HG03095 (cell line): ENCODE results near the gene PI4KB.

Source experiments
- ATAC-seq: cut with Tn5 transposase; IDR thresholded peaks from one replicate; pipeline ENCODE4 v1.9.1; 2021; ENCODE audit warnings: moderate library complexity; ENCODE audit not compliant: unreplicated experiment

PI4KB gene

DNA sequence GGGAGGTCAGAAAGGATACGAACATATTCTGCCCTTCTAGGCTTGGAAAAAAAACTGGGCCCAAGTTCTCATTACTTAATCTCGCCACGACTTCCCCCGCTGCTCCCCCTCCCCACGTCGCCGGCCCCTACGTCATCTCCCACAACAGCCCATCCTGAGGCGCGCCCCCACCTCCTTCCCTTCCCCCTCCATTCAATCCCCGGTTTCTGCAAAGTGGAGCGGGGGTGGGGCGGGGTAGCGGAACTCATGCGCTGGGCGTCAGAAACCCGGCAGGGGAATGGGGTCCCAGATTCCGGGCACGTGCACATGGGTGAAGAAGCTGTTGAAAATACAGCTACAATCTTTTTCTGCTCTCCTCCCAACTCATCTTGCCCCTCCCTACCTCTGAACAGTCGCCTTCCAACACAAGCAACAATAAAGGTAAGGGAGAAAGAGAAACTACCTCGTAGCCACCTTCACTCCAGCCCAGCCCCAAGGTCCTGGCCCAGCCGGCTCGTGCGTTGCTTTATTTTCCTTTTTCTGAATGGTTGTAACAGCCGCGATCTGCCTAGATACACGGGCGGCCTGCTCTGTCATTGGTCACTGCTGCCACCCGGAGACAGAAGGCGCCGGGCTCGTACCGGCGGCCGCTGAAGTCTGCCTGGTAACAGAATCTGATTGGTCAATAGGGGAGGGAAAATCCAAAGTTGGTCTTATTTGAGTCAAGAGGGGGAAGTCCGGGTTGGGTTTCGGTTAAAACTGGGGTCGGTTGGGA, 19.7 kb upstream of the PI4KB start, which contains the start of gene RFX5:
Gene RFX5 (minus strand): TSS at position 484 of the 754 bp plus-strand sequence. CDS start 932 bp downstream, outside the sequence.
- peak; percentile 93 for ATAC-seq

DNA sequence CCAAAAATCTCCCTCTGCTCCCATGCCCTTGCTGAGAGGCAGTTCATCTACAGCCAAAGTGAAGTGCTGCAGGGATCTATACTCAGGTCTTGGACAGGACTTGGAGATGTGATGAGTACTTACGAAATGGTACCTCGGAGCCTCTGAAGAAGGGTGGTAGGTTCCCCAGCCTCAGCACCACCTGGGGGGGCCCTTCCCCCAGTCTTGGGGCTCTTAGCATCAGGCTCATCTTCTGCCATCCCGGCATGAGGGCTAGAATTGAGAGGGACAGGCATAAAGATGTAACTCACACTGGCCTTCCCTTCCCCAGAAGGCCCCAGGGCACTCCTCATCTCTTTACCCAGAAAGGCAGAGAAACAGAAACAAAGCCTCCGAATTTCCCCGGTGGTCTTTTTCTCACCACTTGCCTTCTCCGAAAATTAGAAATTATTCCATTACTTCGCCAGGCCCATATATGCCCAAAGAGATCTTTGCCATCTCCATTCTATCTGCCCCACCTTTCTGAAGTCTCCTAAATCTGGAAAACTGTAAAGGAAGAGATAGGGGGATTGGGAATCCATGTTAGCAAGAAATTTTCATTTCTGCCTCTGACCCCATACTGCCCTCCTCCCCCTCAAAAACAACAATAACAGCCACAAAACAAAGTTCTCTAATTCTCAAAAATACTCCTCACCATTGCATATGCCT, 19.0 kb upstream of the PI4KB start:
- no peak for ATAC-seq

DNA sequence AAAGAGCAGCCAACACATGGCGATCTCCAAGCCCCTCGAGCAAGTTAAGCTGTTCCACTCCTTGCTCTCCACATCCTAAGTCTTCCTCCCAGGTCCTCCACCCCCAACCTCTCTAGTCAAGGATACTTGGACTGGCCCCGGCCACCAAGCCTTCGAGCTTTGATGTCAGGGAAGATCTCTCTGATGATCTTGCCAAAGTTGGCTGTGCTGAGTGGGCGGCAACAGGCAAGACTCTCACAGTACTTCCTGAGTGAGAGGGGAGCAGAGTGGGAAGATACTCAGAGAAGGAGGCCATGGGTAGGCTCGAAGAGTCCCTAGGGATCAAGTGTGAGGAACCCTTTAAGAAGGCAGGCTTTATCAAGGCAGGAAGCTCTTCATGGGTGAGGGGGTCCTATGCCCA, 17.1 kb upstream of the PI4KB start:
- no peak for ATAC-seq

DNA sequence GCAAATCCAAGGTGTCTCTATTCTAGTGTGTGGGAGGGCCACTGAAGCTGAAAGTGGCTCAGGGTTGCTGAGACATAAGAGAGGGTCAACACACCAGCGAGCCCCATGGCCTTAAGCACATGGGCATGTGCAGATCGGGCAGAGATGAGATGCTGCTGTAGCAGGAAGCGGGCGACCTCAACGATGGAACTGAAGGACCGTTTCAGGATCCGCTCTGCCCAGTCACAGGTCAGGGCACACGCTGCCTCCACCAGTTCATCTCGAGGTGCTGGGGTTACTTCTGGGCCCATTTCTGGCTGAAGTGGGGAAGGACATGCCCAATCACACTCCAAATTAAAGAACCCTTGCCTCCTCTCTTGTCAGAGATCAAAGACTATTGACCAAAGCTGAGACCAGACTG, 16.4 kb upstream of the PI4KB start:
- ATAC-seq = no peak

DNA sequence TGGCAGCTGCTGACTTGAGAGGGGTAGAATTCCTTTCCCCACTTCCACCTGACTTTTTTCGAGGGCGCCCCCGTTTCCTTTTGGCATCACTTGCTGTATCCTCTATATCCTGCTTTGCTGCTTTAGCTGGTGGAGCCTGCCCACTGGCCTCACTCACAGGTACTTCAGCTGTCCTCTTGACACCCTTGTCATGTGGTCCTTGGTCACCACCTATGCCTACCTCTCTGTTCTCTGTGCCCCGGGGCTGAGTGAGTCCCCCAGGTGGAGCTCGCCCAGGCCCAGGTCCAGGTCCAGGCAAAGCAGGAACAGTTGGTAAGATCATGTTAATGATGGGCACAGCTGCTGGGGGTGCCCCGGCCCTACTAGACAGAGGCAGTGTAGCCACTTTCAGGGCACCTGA, 15.4 kb upstream of the PI4KB start:
- no peak for ATAC-seq

DNA sequence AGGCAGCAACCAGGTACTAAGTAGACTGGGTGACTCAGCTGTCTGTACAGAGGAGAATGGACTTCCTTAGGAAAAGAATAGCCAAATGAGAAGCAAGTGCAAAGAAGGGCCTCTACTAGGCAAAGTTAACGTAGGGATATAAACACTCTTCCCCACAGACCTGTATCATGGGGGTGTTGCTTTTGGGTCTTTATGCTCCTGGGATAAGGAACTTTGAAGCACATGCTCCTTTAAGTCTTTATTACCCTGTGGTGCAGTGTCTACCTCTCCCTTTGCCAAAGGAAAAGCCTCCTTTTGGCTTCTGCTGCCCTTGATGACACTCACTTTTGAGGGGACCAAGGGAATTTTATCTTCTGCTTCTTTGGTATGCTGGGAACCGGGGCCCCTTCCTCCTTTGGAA, 14.8 kb upstream of the PI4KB start:
- no peak for ATAC-seq

DNA sequence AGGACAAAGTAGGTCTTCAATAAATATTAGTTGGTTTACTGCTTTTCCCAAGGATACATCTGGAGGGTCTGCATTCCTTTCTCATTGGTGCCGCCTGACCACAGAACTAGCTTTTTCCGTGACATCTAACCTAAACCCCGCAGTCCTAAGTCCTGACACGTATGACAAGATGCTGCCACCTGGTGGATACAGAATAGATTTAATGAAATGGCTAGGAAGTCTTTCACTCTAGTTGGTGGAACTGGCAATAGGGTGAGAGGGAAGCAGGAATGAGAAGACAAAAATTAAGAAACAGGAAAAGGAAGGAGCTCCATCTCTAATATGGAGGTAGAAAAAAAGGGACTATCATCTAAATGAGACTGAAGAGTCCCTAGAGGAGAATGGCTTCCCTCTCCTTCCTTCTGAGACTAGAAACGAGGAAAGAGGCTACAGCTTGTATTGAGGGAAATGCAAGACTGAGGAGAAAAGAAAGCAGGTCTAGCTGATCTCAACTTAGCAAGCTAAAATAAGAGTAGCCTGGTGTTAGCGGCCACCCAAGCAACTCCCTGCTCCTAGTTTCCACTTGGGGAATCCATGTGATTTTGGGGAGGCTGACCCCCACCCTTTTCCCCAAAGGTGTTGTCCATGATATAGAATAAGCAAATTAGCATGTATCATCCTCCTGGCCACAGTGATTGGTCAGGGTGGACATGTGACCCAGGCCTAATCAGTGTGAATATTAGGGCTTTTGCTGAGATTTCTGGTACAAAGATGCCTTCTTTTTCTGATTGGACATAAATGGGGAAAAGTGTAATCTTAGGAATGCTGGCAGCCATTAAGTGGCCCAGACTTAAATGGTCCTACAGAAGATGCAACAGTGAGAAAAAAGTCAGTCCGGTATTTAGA, 13.9 kb upstream of the PI4KB start:
- ATAC-seq = no peak

DNA sequence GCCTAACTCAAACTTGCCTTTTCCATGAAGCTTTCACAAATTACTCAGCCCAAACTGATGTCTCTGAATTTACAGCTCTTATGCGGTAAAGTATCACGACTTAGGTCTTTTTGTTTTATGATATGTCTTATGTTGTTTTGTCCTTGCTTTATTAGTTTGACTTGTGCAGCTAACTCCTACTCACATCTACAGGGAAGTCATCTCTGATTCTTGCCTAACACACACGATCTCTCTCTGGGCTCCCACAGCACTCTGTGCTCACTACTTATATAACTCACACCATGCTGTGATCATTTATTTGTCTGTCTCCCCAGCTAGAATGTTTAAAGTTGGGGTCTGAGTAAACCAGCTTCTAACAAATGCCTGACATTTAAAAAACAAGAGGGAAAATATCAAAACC, 9.3 kb upstream of the PI4KB start:
- ATAC-seq = no peak

DNA sequence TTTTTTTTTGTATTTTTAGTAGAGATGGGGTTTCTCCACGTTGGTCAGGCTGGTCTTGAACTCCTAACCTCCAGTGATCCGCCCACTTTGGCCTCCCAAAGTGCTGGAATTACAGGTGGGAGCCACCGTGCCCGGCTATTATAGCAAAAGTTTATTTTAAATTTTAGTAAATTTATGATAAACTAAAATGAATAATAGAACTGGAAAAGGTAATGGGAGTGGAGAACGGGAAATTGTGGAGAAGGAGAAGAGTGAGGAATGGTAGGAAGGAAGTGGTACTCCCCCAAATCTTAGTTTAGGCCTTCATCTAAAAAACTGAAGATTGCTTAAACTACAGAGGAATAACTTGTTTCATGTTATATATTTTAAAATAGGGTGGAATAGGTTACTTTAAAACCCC, 7.6 kb upstream of the PI4KB start:
- no peak for ATAC-seq

DNA sequence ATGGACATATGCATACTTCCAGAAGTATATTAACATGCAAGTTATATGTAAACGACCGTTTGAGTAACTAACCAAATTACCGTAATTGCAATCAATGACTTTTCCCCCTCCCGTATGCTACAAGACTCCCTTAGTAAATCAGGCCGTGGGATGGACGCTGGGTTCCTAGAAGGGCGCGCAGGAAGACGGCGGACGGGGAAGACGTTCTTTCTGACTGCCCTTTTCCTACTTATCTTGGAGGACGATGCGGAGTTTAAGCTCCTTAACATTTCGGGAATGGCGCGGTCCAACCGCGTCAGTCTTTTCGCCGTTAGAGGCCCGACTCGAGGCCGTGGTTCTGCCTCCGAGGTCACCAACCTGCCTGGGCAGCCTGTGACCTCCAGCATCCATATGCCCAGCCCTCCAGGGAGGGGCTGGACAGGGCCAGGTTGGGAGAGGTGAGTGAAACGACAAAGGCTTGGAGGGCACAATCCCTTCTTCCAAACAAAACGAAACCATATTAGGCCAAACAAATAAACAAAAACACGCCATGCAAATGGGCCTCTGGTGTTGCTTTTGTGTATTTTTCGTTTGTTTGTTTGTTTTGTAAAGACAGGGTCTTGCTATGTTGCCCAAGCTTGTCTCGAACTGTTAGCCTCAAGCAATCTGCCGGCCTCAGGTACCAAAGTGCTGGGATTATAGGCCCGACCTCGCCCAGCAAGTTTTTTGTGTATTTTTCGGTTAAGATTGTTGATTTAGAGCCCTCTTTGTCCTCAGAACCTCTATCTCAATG, 873 bp upstream of the PI4KB start:
- ATAC-seq = peak; percentile 5

DNA sequence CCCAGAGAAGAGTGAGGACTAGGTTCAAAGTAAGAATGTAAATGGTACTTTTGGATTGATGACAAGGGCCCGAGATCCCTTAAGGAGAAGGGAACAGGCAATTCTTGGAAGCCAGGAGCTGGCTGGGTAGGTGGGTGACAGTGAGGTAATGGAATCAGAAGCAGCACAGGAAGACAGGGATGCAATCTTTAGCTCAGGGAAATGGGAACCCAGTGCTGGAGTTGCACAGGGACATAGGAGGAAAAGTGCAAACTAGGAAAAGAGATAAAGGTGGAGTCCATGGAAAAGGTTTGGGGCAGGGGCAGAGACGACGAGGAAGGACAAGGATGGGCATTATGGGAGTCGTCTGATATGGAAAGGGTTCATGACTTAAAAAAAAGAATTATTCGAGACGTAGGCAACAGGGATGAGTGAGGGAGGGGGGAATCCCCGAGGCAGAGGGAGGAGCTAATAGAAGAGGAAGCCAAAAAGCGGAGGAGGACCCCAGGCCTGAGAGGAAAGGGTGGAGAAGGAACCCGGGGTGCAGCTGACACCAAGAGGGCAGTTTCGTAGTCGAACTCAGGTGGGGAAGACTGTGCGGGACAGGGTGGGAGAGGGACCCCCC, 495 bp downstream of the PI4KB start:
- peak; percentile 50 for ATAC-seq

DNA sequence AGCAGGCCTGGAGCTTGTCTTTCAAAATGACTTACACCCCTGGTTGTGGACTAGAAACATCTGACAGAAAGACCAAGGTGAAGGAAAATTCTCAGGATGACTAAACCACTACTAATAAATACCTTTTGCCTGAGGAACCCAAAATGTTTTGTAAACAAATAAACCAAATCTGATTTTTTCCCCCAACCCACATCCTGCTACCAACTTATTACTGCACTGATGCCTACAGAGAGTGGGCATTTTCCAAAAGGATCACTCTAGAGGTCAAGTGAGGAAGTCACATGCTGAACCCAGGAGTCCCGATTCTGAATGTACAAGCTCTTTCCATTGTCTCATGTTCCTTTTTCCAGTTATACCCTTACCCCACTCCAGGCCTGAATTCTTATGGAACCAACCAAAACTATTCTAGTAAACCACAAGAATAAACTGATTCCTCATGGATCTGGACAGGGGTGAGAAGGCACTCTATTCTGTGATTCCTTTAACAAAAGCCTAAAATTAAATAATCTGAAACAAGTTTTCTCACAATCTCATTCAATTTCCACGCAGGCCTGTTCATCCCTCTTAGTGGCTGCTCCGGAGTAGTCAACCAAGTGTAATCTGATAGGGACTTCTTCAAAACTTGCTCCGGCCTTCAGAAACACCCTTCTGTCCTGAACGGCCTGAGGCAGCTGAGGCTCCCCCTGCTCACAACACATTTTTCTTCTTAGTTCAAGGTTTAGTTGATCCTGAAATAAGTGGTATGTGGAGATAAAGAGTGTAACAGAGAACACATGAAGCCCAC, 1.4 kb downstream of the PI4KB start:
- no peak for ATAC-seq

DNA sequence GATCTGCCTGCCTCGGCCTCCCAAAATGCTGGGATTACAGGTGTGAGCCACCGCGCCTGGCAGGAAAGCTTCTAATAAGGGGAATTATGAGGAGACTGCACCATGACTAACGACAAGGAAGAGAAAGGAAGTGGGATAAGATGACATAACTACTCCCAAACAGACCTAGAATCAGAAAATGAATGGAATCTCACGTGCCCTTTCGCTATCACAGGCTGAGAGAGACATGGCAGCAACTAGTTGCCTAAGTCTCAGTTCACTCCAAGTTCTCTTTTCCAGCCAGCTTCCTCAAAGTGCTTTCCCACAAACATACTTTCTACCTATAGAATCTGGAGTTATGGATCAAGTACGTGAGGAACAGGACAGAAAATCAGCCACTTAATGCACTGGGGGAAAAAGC, 2.0 kb downstream of the PI4KB start:
- ATAC-seq = no peak

DNA sequence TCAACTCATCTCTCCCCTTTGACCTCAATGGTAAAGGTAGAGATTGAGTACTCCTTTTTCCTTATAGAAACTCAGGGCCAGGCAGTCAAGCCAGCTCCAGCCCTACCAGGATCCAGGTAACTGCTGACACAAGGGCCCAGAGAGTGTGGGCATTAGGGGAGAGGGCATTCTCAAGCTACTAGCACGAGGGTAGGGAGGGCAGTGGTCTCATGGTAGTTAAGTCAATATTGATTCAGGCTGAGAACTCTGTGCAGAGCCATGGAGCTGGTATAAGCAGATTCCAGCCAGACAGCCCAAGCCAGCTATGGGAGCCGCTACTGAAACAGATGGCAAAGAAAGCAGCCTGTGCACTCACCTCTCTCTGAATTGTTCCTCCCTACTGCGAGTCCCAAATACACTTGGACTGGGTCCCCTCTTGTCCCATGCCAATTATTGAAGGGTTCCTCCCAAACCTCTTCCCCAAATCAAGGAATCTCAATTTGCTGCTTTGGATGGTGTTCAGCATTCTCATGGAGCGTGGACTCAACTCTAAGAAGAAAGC, 2.8 kb downstream of the PI4KB start:
- no peak for ATAC-seq

DNA sequence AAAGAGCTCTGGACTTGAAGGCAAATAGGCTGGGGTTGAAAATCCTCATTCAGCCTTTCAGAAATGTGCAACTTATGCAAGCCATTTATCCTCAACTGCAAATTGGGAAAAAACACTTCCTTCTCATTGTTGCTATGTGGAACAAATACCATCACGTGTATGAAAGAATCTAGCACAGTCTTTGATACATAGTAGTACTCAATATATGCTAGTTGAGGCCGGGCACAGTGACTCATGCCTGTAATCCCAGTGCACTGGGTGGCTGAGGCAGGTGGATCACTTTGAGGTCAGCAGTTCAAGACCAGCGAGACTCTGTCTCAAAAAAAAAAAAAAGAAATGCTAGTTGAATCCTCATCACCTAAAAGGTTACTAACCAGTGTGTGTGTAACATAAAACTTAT, 8.2 kb downstream of the PI4KB start:
- no peak for ATAC-seq

DNA sequence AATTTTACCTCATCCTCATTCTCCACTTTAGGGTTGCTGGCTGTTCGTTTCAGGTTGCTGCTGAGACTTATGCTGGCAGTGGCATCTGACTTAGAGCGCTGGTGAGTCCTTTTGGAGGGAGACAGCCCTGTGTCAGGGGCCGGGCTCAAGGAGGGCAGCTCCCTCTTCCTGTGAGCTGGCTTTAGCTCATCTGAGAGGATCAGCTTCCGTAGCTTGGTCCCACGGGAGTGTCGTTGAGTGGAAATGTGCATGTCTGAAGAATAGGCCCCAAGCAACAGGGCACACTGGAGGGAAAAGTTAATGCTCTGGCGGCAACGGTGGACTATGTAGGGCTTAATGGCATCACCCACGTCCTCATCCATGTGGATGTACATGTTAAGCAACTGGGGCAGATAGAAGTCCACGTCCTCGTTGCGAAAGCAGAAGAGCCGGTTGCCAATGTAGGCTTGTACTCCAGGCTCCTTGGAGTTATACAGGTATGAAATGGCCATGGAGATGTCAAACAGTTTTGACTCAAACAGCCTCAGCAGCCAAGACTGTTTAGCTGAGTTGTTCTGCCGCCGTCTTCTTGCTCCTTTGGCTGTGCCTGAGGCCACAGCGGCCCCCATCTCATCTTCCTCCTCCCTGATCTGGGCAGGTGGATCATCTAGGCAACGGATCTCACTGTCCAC, 11.5 kb downstream of the PI4KB start:
- no peak for ATAC-seq

DNA sequence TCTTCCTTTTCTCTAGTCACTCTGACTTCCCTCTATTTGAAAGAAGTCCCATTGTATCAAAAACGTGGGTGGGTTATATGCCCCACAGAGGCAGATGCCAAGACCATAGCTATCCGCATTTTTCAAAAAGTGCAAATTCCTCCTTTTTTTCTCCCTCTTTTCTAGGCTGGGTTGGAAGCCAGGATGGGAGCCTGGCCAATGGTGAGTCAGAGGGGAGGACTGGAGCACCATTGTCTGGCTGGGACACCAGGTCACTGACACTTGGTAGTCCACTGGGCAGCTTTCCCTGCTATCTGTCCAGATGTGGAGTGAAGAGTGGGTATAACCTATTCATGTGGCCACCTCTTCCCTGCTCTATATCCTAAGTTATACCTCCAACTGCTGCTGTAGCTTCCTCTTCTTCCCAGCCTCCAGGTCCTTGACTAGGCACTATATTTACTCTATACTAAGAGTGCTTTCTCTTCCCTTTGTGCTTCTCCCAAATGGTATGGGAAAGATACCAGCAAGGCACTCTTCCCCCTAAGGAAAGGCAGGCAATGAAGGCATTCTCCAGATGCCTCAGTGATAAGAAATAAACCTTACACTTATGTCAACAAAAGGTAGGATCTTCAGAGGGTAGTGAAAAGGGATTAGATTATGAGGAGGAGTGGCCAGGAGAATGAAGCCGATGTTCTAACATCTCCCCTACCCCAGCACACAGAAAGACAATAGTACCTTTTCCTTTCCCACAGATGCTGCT, 12.9 kb downstream of the PI4KB start:
- no peak for ATAC-seq

DNA sequence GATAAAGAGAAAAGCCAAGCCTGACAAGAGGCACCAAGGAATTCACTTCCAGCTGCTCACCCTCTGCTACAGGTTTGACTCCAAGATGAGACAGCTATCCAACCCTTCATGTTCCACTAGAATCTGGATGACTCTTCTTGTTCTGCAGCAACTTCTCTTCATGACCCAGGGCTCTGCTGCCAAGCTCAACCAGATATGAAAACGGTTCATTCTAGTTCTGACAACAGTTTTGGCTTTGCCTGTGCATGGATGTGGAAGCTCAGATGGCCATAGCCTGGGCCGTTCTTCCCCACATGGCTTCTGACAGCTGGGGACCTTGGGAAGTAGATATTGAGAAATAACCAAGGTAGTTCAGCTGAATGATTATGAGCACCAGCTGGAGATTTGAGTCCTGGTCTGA, 13.7 kb downstream of the PI4KB start:
- no peak for ATAC-seq
